Activated effector memory CD4-positive, alpha-beta T cell treated with anti-CD3 and anti-CD28 coated beads, Interleukin-2, amount 50 U/mL, for 16 hours (primary cell): ENCODE measurements around the gene FGD2.

Source experiments
- DNase-seq: peaks from one replicate; pipeline ENCODE4 v3.0.0-alpha.2; 2020

Gene FGD2

DNA sequence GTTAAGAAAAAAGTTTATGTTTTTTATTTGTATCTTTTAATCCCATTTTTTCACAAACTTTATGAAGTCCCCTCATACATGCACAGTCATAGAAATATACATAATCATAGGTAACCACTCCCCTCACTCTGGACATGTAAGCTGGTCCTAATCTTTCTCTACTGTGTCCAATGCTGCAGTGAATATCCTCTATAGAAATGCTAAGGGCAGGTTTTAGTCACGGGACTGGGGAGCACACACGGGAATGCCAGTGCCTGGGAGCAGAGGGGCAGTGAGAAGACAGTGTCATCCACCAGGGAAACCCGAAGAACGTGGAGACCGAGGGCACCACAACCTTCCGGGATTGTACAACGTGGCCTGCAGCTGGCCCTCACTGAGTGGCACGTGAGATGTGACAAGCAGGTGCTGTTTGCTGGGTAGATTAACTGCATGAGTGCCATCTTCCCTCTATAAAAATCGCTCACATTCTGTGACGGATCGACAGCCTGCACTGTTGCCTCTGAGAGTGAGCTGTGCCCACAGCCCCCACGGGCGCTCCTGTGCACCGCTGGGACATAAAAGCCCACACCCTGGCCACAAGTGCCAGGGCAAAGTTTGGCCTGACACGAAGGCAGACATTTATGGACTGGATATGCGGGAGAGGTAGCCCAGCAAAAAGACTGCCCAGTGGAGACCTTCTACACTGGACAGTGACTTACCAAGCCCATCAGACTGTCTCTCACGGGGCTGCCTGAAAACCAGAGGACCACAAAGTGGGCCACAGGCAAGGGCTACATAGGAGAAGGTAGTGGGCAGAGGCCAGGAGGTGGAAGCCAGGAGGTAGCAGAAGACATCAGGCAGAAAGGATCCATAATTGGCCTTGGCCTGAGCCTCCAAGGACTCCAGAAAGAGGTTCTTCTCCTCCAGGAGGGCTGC, 63.2 kb downstream of the FGD2 start:
- no peak for DNase-seq

GRCh38 chr6:37069639-37070038, 64.2 kb downstream of the FGD2 start:
- no peak for DNase-seq

DNA sequence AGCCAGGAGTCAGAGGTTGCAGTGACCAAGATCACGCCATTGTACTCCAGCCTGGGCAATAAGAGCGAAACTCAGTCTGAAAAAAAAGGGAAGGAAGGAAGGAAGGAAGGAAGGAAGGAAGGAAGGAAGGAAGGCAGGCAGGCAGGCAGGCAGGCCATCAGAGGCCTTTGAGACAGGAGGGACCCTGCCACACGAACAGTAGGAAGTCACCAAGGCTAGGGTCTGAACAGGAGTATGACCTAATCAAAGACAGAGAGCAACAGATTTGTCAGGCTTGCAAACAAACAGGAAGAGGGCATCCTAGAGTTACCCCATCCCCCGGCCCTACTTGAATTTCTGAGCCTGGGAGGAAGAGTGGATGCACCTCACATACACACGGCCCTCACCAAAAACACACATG, 67.1 kb downstream of the FGD2 start:
- DNase-seq = no peak

DNA sequence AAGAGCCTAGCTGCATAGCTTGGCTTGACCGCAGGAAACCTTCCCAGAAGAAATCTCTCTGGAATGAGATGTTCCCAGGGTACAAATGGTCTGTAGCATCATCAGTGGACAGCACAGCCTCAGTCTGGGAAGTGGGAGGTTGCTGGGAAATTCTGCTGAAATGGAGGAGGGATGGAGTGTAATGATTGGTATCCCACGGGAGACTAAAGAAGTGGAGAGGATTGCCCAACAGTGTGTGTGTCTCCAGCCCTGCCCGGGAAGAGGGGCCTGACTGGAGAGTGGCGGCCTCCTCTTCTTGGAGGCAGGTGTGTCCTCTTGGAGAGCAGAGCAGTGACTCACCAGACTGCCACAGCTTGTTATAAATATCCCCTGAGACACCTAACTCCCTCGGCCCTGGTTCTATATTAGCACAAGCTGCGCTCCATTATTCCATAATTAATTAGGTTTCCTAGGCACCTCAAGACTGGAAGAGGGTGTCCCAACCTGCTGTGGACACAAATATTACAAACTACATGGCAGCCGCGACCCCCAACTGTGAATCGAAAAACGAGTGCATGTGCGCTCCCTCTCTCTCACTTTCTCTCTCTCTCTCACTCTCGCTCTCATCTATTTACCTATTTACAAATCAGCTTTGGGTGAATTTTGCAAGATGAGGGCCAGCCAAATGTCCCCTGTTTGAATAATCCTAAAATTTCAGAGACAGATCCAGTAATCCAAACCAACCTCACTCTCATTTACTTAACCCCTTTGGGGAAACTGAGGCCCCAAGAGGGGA, 68.8 kb downstream of the FGD2 start:
- no peak for DNase-seq

- no peak for DNase-seq
These were observed 71.9 kb downstream of the FGD2 start for GRCh38 chr6:37077191-37077904.

- DNase-seq = no peak
These were observed 72.4 kb downstream of the FGD2 start for GRCh38 chr6:37077905-37078296.
